Testis (tissue), 2 donors: ENCODE data around the gene ENDOV.

Experiments
- CTCF ChIP-seq, 3 experiments: fragments of 450-650 bp in 2 of 3; fragments of 200-600 bp in 1 of 3; sonication (generic) in 1 of 3; IDR thresholded peaks; one replicate each; pipeline ENCODE4 v1.5.1; 2016 to 2019; ENCODE audit warnings: antibody characterized with exemption in 3 of 3, mild to moderate bottlenecking in 2 of 3, moderate library complexity in 1 of 3
- POLR2A ChIP-seq: fragments of 450-650 bp; IDR thresholded peaks from one replicate; pipeline ENCODE4 v1.6.1; 2017; ENCODE audit warnings: antibody characterized with exemption, mild to moderate bottlenecking, moderate library complexity

- TF ChIP-seq POLR2A (no peak), CTCF (IDR thresholded peaks at IDR 0.05) (no peak)
Measured at GRCh38 chr17:80374039-80374731, 40.8 kb upstream of the ENDOV start.
